Osteoblast (primary cell): ENCODE measurements around the gene GAMT. TPM values are rescaled to one million over a fixed set of nuclear protein-coding genes. Genes with fewer than 3 reads are reported as not detected.

Source experiments
- DNase-seq: peaks from one replicate; pipeline ENCODE4 v3.0.0; 2011; ENCODE audit warnings: low spot score, mixed read lengths; ENCODE audit not compliant: insufficient read length; ENCODE audit errors: missing footprints
- H2AFZ ChIP-seq: 2 replicates; pipeline ENCODE4 v1.6.0; 2011; ENCODE audit warnings: mild to moderate bottlenecking, low read length
- H3K27ac ChIP-seq: 2 replicates; pipeline ENCODE4 v1.5.1; 2011; ENCODE audit warnings: mild to moderate bottlenecking, low read depth, low read length, moderate library complexity
- H3K27me3 ChIP-seq: 2 replicates; pipeline ENCODE4 v1.6.0; 2012; ENCODE audit warnings: mild to moderate bottlenecking, control low read depth, inconsistent platforms, low read length, moderate library complexity; ENCODE audit not compliant: insufficient read depth
- H3K36me3 ChIP-seq: 2 replicates; pipeline ENCODE4 v1.5.1; 2011; ENCODE audit warnings: mild to moderate bottlenecking, low read length, control low read depth, moderate library complexity; ENCODE audit not compliant: insufficient read depth
- H3K4me1 ChIP-seq: 2 replicates; pipeline ENCODE4 v1.5.1; 2011; ENCODE audit warnings: mild to moderate bottlenecking, low read length, control low read depth, moderate library complexity; ENCODE audit not compliant: insufficient read depth
- H3K4me2 ChIP-seq: 2 replicates; pipeline ENCODE4 v1.6.0; 2011; ENCODE audit warnings: mild to moderate bottlenecking, low read length; ENCODE audit not compliant: insufficient read depth
- H3K4me3 ChIP-seq: fragments of 200-600 bp; sonication (generic); 3 replicates; pipeline ENCODE4 v1.5.1; 2012; ENCODE audit warnings: mild to moderate bottlenecking, low read length, inconsistent platforms; ENCODE audit not compliant: insufficient read depth
- H3K79me2 ChIP-seq: 2 replicates; pipeline ENCODE4 v1.6.0; 2012; ENCODE audit warnings: mild to moderate bottlenecking, low read length, control low read depth, inconsistent platforms; ENCODE audit not compliant: insufficient read depth
- H3K9me3 ChIP-seq: 2 replicates; pipeline ENCODE4 v1.5.1; 2011; ENCODE audit warnings: low read depth, low read length, control low read depth
- H4K20me1 ChIP-seq: 2 replicates; pipeline ENCODE4 v1.6.0; 2012; ENCODE audit warnings: mild to moderate bottlenecking, low read length, control low read depth; ENCODE audit not compliant: insufficient read depth
- CTCF ChIP-seq: IDR thresholded peaks from 2 replicates; pipeline ENCODE4 v1.5.1; 2011; ENCODE audit warnings: mild to moderate bottlenecking, low read depth, low read length, moderate library complexity; ENCODE audit errors: extremely low read depth
- total RNA-seq: library from RNA; depleted of rRNA; stranded (reverse); fragments of >200 nt; gene quantifications from 2 replicates; pipeline ENCODE4 v1.2.3, GENCODE V29; 2012

Gene GAMT
- total RNA-seq, 1 donor = 25.0 TPM

GRCh38 chr19:1384478-1385110 is 16.7 kb downstream of the GAMT start:
- no peak for TF ChIP-seq CTCF
- Histone ChIP-seq H3K27me3 (no peaks in the 10 kb centered on the region), H3K36me3 (peaks cover 10% of the 10 kb centered on the region), H3K9me3 (no peaks in the 10 kb centered on the region), H3K79me2 (peaks cover 36% of the 10 kb centered on the region), H3K4me1 (peaks cover 9% of the 10 kb centered on the region), H3K4me2 (peak overlapping the region; percentile 95), H3K27ac (peak overlapping the region; percentile 72), H3K4me3 (peak overlapping the region; percentile 97), H2AFZ (peak overlapping the region; percentile 83), H4K20me1 (peaks cover 6% of the 10 kb centered on the region)
- DNase-seq = no peak

- H2AFZ ChIP-seq = peak overlapping the region; percentile 83
- H3K9me3 ChIP-seq = no peaks in the 10 kb centered on the region
- peak overlapping the region; percentile 72 for H3K27ac ChIP-seq
- H3K27me3 ChIP-seq = no peaks in the 10 kb centered on the region
- peak overlapping the region; percentile 97 for H3K4me3 ChIP-seq
- H3K36me3 ChIP-seq = peaks cover 5% of the 10 kb centered on the region
- H3K4me1 ChIP-seq = peaks cover 9% of the 10 kb centered on the region
- TF ChIP-seq CTCF = no peak
- H3K4me2 ChIP-seq = peak overlapping the region; percentile 95
- peaks cover 35% of the 10 kb centered on the region for H3K79me2 ChIP-seq
- peaks cover 4% of the 10 kb centered on the region for H4K20me1 ChIP-seq
- no peak for DNase-seq
Measured at GRCh38 chr19:1384085-1384462, 17.3 kb downstream of the GAMT start.

- Histone ChIP-seq H3K4me3 (peak within 1 kb of the TSS; percentile 97), H3K27me3 (no peaks in the 10 kb centered on the region), H3K9me3 (no peaks in the 10 kb centered on the region), H3K79me2 (peaks cover 32% of the 10 kb centered on the region), H3K27ac (peak within 1 kb of the TSS; percentile 72), H2AFZ (peak within 1 kb of the TSS; percentile 83), H3K4me2 (peak within 1 kb of the TSS; percentile 95), H4K20me1 (no peaks in the 10 kb centered on the region), H3K36me3 (no peaks in the 10 kb centered on the region), H3K4me1 (peaks cover 9% of the 10 kb centered on the region)
- peak; percentile 99 for DNase-seq
- TF ChIP-seq CTCF = no peak
Measured at GRCh38 chr19:1383312-1384084, 17.8 kb downstream of the GAMT start, which contains the start of gene NDUFS7. NDUFS7 (plus strand) TSS chr19:1383907; CDS start chr19:1383927, 20 bp downstream.

GRCh38 chr19:1383017-1383311 is 18.4 kb downstream of the GAMT start:
- Histone ChIP-seq H3K4me1 (peaks cover 9% of the 10 kb centered on the region), H3K4me2 (no peak overlapping the region), H3K9me3 (no peaks in the 10 kb centered on the region), H3K36me3 (no peaks in the 10 kb centered on the region), H3K4me3 (no peak overlapping the region), H3K79me2 (peaks cover 29% of the 10 kb centered on the region), H3K27me3 (no peaks in the 10 kb centered on the region), H3K27ac (no peak overlapping the region), H2AFZ (no peak overlapping the region), H4K20me1 (no peaks in the 10 kb centered on the region)
- DNase-seq = no peak
- TF ChIP-seq CTCF = no peak
